GM19035 (cell line): ENCODE results near the gene EPHA5.

Experiments used
- ATAC-seq: cut with Tn5 transposase; IDR thresholded peaks from one replicate; pipeline ENCODE4 v1.9.1; 2021; ENCODE audit not compliant: unreplicated experiment

EPHA5 gene

GRCh38 chr4:65508168-65508567, 162.1 kb downstream of the EPHA5 start:
- no peak for ATAC-seq

GRCh38 chr4:65502131-65502701, 168.1 kb downstream of the EPHA5 start:
- no peak for ATAC-seq

GRCh38 chr4:65498606-65499005, 171.7 kb downstream of the EPHA5 start:
- no peak for ATAC-seq

GRCh38 chr4:65495439-65495838, 174.8 kb downstream of the EPHA5 start:
- no peak for ATAC-seq

GRCh38 chr4:65482410-65482809, 187.9 kb downstream of the EPHA5 start:
- ATAC-seq = no peak

- ATAC-seq = no peak
These were observed 197.8 kb downstream of the EPHA5 start for GRCh38 chr4:65472531-65472930.

GRCh38 chr4:65467068-65467680, 203.1 kb downstream of the EPHA5 start:
- no peak for ATAC-seq

- no peak for ATAC-seq
These were observed 208.5 kb downstream of the EPHA5 start for GRCh38 chr4:65461781-65462180.

- ATAC-seq = no peak
These were observed 213.3 kb downstream of the EPHA5 start for GRCh38 chr4:65457011-65457410.

GRCh38 chr4:65456579-65456978, 213.7 kb downstream of the EPHA5 start:
- no peak for ATAC-seq

GRCh38 chr4:65453398-65453797, 216.9 kb downstream of the EPHA5 start:
- ATAC-seq = no peak

- no peak for ATAC-seq
These were observed 219.4 kb downstream of the EPHA5 start for GRCh38 chr4:65450899-65451298.

- ATAC-seq = no peak
These were observed 233.2 kb downstream of the EPHA5 start for GRCh38 chr4:65437102-65437501.

- ATAC-seq = no peak
These were observed 248.2 kb downstream of the EPHA5 start for GRCh38 chr4:65422109-65422508.

GRCh38 chr4:65420036-65420435, 250.3 kb downstream of the EPHA5 start:
- no peak for ATAC-seq

GRCh38 chr4:65416891-65417290, 253.4 kb downstream of the EPHA5 start:
- ATAC-seq = no peak

- ATAC-seq = no peak
These were observed 262.8 kb downstream of the EPHA5 start for GRCh38 chr4:65407483-65407882.

- no peak for ATAC-seq
These were observed 269.2 kb downstream of the EPHA5 start for GRCh38 chr4:65401083-65401482.

GRCh38 chr4:65399084-65399483, 271.2 kb downstream of the EPHA5 start:
- ATAC-seq = no peak

GRCh38 chr4:65393078-65393477, 277.2 kb downstream of the EPHA5 start:
- no peak for ATAC-seq

GRCh38 chr4:65392488-65392887, 277.8 kb downstream of the EPHA5 start:
- no peak for ATAC-seq

- no peak for ATAC-seq
These were observed 278.5 kb downstream of the EPHA5 start for GRCh38 chr4:65391814-65392213.

- ATAC-seq = no peak
These were observed 278.9 kb downstream of the EPHA5 start for GRCh38 chr4:65391382-65391781.
